Lower leg skin (tissue), 3 donors: ENCODE results near the gene PHF13.

Source experiments
- POLR2A ChIP-seq, 2 donors: fragments of 450-650 bp; IDR thresholded peaks; one replicate each; pipeline ENCODE4 v1.6.1; 2016 to 2017; ENCODE audit warnings: antibody characterized with exemption in 2 of 2, mild to moderate bottlenecking in 1 of 2, moderate library complexity in 1 of 2
- TF ChIP-seq, protein P1 (sequence below), 3 donors: fragments of 450-650 bp; IDR thresholded peaks; one replicate each; pipeline ENCODE4 v1.5.1; 2016; ENCODE audit warnings: antibody characterized with exemption in 3 of 3, mild to moderate bottlenecking in 3 of 3, moderate library complexity in 2 of 3

DNA sequence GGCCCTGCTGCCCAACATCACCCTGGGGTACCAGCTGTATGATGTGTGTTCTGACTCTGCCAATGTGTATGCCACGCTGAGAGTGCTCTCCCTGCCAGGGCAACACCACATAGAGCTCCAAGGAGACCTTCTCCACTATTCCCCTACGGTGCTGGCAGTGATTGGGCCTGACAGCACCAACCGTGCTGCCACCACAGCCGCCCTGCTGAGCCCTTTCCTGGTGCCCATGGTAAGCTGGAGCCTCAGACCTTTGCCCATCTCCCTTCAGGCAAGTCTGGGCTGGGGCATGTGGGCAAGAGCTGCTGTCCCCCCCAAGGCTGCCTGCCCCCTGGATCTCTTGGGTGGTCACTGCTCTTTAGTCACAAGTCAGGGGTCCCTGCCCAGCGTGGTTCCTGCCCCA lies 42.5 kb upstream of the PHF13 start:
- TF ChIP-seq POLR2A (IDR thresholded peaks at IDR 0.05), result no peak
- TF ChIP-seq, protein P1, sequence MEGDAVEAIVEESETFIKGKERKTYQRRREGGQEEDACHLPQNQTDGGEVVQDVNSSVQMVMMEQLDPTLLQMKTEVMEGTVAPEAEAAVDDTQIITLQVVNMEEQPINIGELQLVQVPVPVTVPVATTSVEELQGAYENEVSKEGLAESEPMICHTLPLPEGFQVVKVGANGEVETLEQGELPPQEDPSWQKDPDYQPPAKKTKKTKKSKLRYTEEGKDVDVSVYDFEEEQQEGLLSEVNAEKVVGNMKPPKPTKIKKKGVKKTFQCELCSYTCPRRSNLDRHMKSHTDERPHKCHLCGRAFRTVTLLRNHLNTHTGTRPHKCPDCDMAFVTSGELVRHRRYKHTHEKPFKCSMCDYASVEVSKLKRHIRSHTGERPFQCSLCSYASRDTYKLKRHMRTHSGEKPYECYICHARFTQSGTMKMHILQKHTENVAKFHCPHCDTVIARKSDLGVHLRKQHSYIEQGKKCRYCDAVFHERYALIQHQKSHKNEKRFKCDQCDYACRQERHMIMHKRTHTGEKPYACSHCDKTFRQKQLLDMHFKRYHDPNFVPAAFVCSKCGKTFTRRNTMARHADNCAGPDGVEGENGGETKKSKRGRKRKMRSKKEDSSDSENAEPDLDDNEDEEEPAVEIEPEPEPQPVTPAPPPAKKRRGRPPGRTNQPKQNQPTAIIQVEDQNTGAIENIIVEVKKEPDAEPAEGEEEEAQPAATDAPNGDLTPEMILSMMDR (IDR thresholded peaks at IDR 0.05), result no peak
